CD8-positive, alpha-beta memory T cell (primary cell): ENCODE data around the gene PIN1. TPM values are rescaled to one million over a fixed set of nuclear protein-coding genes. Genes with fewer than 3 reads are reported as not detected.
A peak's percentile ranks its signal among the peaks of the same experiment; 100 is the strongest.

Experiments
- CTCF ChIA-PET: fragments of 350-600 bp; sonication (Branson Sonifier 250); formaldehyde crosslinking; loops from one replicate; lab custom pipeline; 2021; ENCODE audit warnings: antibody characterized with exemption; lab: Charles Lee
- POLR2A ChIA-PET: fragments of 350-600 bp; sonication (Branson Sonifier 250); formaldehyde crosslinking; loops from one replicate; lab custom pipeline; 2021; ENCODE audit warnings: antibody characterized with exemption; lab: Charles Lee
- DNase-seq, 5 donors: peaks; one replicate each; pipeline versions ENCODE4 v3.0.0 to v3.0.0-alpha.2; 2020 to 2022; ENCODE audit warnings: mixed read lengths in 1 of 5
- H3K27ac ChIP-seq: one replicate; pipeline ENCODE4 v1.7.0; 2013; ENCODE audit warnings: low read depth, mild to moderate bottlenecking, low read length, moderate library complexity
- H3K27me3 ChIP-seq: 2 replicates; pipeline ENCODE4 v1.7.0; 2013; ENCODE audit warnings: low read length, mild to moderate bottlenecking; ENCODE audit not compliant: insufficient read depth, poor library complexity, severe bottlenecking
- H3K36me3 ChIP-seq: 2 replicates; pipeline ENCODE4 v1.7.0; 2013; ENCODE audit warnings: mild to moderate bottlenecking, low read length, moderate library complexity; ENCODE audit not compliant: insufficient read depth
- H3K4me1 ChIP-seq: 2 replicates; pipeline ENCODE4 v1.7.0; 2013; ENCODE audit warnings: mild to moderate bottlenecking, low read length, moderate library complexity; ENCODE audit not compliant: insufficient read depth
- H3K4me3 ChIP-seq: 2 replicates; pipeline ENCODE4 v1.7.0; 2013; ENCODE audit warnings: mild to moderate bottlenecking, low read length
- H3K9me3 ChIP-seq: 2 replicates; pipeline ENCODE4 v1.7.0; 2013; ENCODE audit warnings: mild to moderate bottlenecking, low read length
- H3K27ac Mint-ChIP-seq, 8 donors: one replicate each; pipeline ENCODE4 v1.8.0; 2020 to 2021; ENCODE audit warnings: mixed read lengths in 8 of 8, mild to moderate bottlenecking in 6 of 8, inconsistent platforms in 3 of 8, moderate library complexity in 3 of 8
- H3K27me3 Mint-ChIP-seq, 2 donors: one replicate each; pipeline ENCODE4 v1.8.0; 2020 to 2021; ENCODE audit warnings: mixed read lengths in 2 of 2, mild to moderate bottlenecking in 1 of 2, moderate library complexity in 1 of 2
- H3K36me3 Mint-ChIP-seq, 3 donors: one replicate each; pipeline ENCODE4 v1.8.0; 2020 to 2021; ENCODE audit warnings: mixed read lengths in 3 of 3, inconsistent platforms in 1 of 3, mild to moderate bottlenecking in 1 of 3
- H3K4me1 Mint-ChIP-seq, 3 donors: one replicate each; pipeline ENCODE4 v1.8.0; 2020 to 2021; ENCODE audit warnings: mixed read lengths in 3 of 3, inconsistent platforms in 1 of 3, mild to moderate bottlenecking in 1 of 3
- H3K4me3 Mint-ChIP-seq, 7 donors: one replicate each; pipeline ENCODE4 v1.8.0; 2020 to 2021; ENCODE audit warnings: mixed read lengths in 7 of 7, mild to moderate bottlenecking in 6 of 7, moderate library complexity in 4 of 7, inconsistent platforms in 2 of 7
- H3K9me3 Mint-ChIP-seq, 5 donors: one replicate each; pipeline ENCODE4 v1.8.0; 2020 to 2022; ENCODE audit warnings: mixed read lengths in 5 of 5, mild to moderate bottlenecking in 3 of 5, moderate library complexity in 2 of 5, inconsistent platforms in 1 of 5
- polyA plus RNA-seq: library from polyadenylated mRNA; unstranded; fragments of 300-500 nt; fragmentation: Illumina TruSeq; gene quantifications from one replicate; pipeline ENCODE4 v1.2.3, GENCODE V29; 2021
- total RNA-seq, 2 experiments: library from RNA; stranded (reverse); gene quantifications; one replicate each; pipeline ENCODE4 v1.2.3, GENCODE V29; 2021

PIN1 gene
- total and polyA plus RNA-seq, 3 experiments from 2014 or later: 103 to 112 (median 110) TPM

DNA sequence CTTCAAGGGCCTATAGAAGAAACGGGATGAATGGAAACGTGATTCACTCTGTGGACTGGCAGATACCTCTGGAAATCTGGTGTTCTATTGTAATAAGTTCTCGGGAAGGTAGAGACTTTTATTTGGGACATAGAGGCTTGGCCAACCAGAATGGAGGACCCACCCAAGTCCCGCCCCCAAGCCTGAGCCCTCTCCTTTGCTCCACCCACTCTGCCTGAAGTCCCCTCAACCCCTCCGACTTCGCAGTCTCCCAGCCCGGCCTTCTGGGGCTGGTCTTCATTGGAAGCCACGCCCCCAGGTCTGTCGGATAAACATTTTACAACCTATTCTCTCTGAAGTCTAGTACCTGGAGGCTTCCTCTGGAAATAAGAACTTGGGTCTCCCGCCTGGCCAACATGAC, 33.1 kb upstream of the PIN1 start:
- peak overlapping the region in 3 of 8 donors; percentile 45 to 89 (median 88) for H3K27ac Mint-ChIP-seq
- H3K27ac ChIP-seq: no peak overlapping the region
- H3K36me3 ChIP-seq: no peaks in the 10 kb centered on the region
- H3K9me3 ChIP-seq: no peaks in the 10 kb centered on the region
- peaks cover 0 to 2% (median 0%) of the 10 kb centered on the region in 3 donors for H3K36me3 Mint-ChIP-seq
- no peak overlapping the region for H3K4me3 Mint-ChIP-seq
- H3K4me1 ChIP-seq: peaks cover 21% of the 10 kb centered on the region
- ChIA-PET POLR2A (no interaction called here), CTCF (interaction anchor here (0.7 to 1.1 kb wide), 2 partner anchors 141 to 177 kb away, joined by 3 to 5 read pairs; no protein-coding TSS in a partner anchor)
- no peaks in the 10 kb centered on the region for H3K27me3 ChIP-seq
- no peaks in the 10 kb centered on the region for H3K9me3 Mint-ChIP-seq
- DNase-seq: no peak
- no peaks in the 10 kb centered on the region for H3K27me3 Mint-ChIP-seq
- no peak overlapping the region for H3K4me3 ChIP-seq
- peaks cover 15 to 24% (median 15%) of the 10 kb centered on the region in 3 donors for H3K4me1 Mint-ChIP-seq

DNA sequence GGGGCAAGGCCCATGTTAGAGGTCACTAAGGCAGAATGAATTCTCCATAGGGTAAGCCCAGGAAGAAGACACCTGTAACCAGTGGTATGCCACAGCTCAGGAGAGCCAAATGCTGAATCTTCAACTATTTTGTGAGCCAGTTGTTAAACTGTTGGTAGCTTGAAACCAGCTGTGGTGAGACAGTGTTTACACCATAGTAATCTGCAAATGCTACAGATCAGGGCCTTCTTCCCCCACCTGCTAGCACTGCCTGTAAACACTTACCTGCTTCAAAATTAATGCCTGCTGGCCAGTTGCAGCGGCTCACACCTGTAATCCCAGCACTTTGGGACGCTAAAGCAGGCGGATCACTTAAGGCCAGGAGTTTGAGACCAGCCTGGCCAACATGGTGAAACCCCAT, 28.3 kb upstream of the PIN1 start:
- ChIA-PET CTCF (interaction anchor here (2.2 kb wide), 1 partner anchor 12 kb away, joined by 10 read pairs; no protein-coding TSS in a partner anchor), POLR2A (no interaction called here)
- Mint-ChIP-seq H3K4me3 (peak overlapping the region in 1 of 7 donors; percentile 6), H3K27ac (peak overlapping the region in 7 of 8 donors; percentile 47 to 85 (median 68)), H3K4me1 (peaks cover 25 to 42% (median 29%) of the 10 kb centered on the region in 3 donors), H3K9me3 (no peaks in the 10 kb centered on the region), H3K27me3 (peaks cover 0 to 1% of the 10 kb centered on the region in 2 donors), H3K36me3 (peaks cover 2 to 21% (median 6%) of the 10 kb centered on the region in 3 donors)
- Histone ChIP-seq H3K27ac (no peak overlapping the region), H3K9me3 (no peaks in the 10 kb centered on the region), H3K36me3 (peaks cover 17% of the 10 kb centered on the region), H3K27me3 (no peaks in the 10 kb centered on the region), H3K4me3 (no peak overlapping the region), H3K4me1 (peaks cover 46% of the 10 kb centered on the region)
- DNase-seq: no peak

DNA sequence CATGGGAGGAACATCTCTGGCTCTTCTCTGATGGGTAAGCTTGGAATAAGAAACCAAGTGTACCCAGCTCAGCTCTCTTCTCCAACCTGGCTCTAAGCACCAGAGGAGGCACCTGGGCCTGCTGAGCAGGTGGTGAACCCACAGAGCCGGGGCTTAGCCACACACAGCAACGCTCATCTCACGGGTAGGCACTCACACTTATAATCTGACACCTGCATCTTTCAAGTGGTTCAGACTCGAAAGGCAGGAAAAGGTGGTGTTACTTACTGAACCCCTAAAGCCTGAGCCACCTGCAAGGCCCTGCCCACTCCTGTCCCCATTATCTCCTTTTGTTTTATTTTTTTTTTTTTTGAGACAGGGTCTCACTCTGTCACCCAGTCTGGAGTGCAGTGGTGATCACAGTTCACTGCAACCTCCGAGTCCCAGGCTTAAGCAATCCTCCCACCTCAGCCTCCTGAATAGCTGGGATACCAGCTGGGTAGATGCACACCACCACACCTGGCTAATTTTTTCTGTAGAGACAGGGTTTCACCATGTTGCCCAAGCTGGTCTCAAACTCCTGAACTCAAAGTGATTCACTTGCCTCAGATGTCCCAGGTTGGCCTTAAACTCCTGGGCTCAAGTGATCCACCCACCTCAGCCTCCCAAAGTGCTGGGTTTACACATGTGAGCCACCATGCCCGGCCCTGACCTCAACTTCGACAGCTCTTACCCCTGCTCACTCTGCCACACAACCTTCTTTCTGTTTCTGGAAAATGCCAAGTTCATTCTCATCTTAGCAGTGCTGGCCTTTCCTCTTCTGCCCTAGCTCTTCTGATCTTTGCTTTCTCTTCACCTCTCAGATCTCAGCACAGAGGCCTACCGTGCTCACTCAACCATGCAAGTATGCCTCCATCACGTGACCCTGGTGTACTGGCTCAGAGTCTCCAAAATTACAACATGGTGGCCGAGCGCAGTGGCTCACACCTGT, 26.0 kb upstream of the PIN1 start:
- Histone ChIP-seq H3K9me3 (no peaks in the 10 kb centered on the region), H3K36me3 (peaks cover 18% of the 10 kb centered on the region), H3K27me3 (no peaks in the 10 kb centered on the region), H3K4me3 (no peak overlapping the region), H3K27ac (no peak overlapping the region), H3K4me1 (peaks cover 46% of the 10 kb centered on the region)
- Mint-ChIP-seq H3K4me3 (peak overlapping the region; percentile 18 to 65 (median 46)), H3K27me3 (peaks cover 0 to 1% of the 10 kb centered on the region in 2 donors), H3K9me3 (no peaks in the 10 kb centered on the region), H3K27ac (peak overlapping the region; percentile 47 to 94 (median 87)), H3K4me1 (peaks cover 26 to 46% (median 29%) of the 10 kb centered on the region in 3 donors), H3K36me3 (peaks cover 2 to 30% (median 6%) of the 10 kb centered on the region in 3 donors)
- CTCF ChIA-PET: interaction anchor here (0.6 to 2.0 kb wide), 4 partner anchors 11 to 226 kb away, joined by 3 to 5 read pairs (median 3); no protein-coding TSS in a partner anchor
- POLR2A ChIA-PET: interaction anchor here (0.7 kb wide), 1 partner anchor 10 kb away, joined by 3 read pairs; the partner anchor contains the start of gene FBXL12
- DNase-seq: peak; percentile 24 to 73 (median 63)

DNA sequence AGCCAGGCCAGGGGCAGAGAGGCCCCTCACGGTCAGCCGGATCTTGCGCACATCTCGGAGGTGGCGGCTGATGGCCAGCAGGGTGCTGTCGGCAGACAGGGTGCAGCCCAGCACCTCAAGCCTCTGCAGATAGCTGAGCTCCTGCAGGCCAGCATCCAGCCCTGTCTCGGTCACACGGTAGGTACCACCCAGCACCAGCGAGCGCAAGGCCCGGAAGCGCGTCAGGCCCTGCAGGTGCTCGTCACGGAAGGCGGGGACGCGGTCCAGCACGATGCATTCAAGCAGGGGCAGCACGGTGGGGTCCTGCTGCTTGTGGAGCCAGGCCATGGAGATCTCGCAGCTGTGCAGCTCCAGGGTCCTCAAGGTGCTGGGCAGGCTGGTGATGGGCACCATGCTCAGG, 24.0 kb upstream of the PIN1 start:
- peaks cover 27 to 49% (median 35%) of the 10 kb centered on the region in 3 donors for H3K4me1 Mint-ChIP-seq
- Histone ChIP-seq H3K27ac (no peak overlapping the region), H3K4me1 (peaks cover 42% of the 10 kb centered on the region), H3K36me3 (peaks cover 18% of the 10 kb centered on the region), H3K9me3 (no peaks in the 10 kb centered on the region), H3K27me3 (no peaks in the 10 kb centered on the region), H3K4me3 (no peak overlapping the region)
- H3K9me3 Mint-ChIP-seq: peaks cover 0 to under 1% (median 0%) of the 10 kb centered on the region in 5 donors
- DNase-seq: no peak
- H3K4me3 Mint-ChIP-seq: no peak overlapping the region
- POLR2A ChIA-PET: no interaction called here
- peaks cover 5 to 38% (median 7%) of the 10 kb centered on the region in 3 donors for H3K36me3 Mint-ChIP-seq
- CTCF ChIA-PET: no interaction called here
- peaks cover 0 to 1% of the 10 kb centered on the region in 2 donors for H3K27me3 Mint-ChIP-seq
- peak overlapping the region in 1 of 8 donors; percentile 47 for H3K27ac Mint-ChIP-seq

DNA sequence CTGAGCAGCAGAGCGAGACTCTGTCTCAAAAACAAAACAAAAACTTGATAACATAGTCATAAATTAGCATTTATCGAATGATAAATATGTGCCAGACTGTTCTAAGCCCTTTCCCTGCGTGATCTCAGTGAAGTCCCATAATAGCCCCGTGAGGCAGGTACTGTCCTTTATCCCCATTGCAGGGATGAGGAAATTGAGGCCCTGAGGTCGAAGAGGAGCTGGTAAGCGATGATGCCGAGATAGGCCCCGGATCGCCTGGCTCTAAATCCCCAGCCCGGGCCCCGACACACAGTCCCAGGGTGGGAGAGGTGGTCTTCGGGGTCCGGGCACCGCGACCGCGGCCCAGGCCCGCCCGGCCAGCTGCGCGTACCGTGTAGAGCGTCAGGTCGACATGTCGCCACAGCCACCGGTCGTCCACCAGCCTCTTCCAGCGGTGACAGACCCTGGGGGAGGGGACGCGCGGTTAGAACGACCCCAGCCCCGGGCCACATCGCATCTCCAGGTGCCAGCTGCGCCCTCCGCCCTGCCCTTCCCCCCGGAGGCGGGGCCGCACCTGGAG, 16.9 kb upstream of the PIN1 start:
- ChIA-PET POLR2A (interaction anchor here (0.6 to 1.3 kb wide), 5 partner anchors 10 to 494 kb away, joined by 3 to 10 read pairs (median 4); partner anchors contain the start of genes PIN1 and ZNF559), CTCF (interaction anchor here (0.6 to 1.6 kb wide), 3 partner anchors 19 to 25 kb away, joined by 3 to 5 read pairs (median 4); no protein-coding TSS in a partner anchor)
- peaks cover 28 to 51% (median 36%) of the 10 kb centered on the region in 3 donors for H3K4me1 Mint-ChIP-seq
- H3K36me3 Mint-ChIP-seq: peaks cover 6 to 32% (median 8%) of the 10 kb centered on the region in 3 donors
- peak overlapping the region; percentile 98 for H3K27ac ChIP-seq
- H3K36me3 ChIP-seq: no peaks in the 10 kb centered on the region
- no peaks in the 10 kb centered on the region for H3K9me3 ChIP-seq
- no peak for DNase-seq
- peaks cover 24% of the 10 kb centered on the region for H3K4me1 ChIP-seq
- H3K27ac Mint-ChIP-seq: peak overlapping the region; percentile 78 to 97 (median 95)
- H3K27me3 ChIP-seq: no peaks in the 10 kb centered on the region
- H3K4me3 Mint-ChIP-seq: peak overlapping the region; percentile 84 to 96 (median 89)
- H3K9me3 Mint-ChIP-seq: peaks cover 0 to 4% (median 0%) of the 10 kb centered on the region in 5 donors
- no peaks in the 10 kb centered on the region for H3K27me3 Mint-ChIP-seq
- peak overlapping the region; percentile 95 for H3K4me3 ChIP-seq

DNA sequence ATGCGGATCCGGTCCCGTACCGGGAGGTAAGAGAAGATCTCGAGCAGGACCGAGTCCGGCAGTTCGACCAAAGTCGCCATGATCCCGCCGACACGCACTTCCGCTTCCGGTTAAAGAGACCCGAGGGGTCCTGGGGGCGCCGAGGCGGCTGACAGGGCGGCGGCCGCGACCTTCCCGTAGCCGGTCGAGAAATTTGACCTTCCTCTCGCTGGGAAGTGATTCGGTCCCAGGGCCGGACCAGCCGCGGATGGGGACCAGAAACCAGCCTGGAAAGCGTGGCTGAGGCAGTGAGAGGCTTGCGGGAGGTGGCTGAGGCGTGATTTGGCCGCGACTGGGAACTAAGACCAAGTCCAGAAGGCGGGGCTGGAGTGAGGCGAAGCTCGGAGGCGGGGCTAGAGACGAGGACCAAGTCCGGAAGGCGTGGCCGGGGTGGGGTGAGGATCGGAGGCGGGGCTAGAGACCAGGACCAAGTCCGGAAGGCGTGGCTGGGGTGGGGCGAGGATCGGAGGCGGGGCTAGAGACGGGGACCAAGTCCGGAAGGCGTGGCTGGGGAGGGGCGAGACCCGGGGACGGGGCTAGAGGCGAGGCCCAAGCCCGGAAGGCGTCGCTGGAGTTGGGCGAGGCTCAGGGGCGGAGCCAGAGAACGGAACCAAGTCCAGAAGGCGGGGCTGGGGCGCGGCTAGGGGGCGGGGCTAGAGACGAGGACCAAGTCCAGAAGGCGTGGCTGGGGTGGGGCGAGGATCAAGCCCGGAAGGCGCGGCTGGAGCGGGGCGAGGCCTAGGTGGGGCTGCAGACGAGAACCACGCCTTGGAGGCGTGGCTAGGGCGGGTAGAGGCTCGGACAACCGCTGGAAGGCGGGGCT, 16.2 kb upstream of the PIN1 start, which contains the start of gene FBXL12:
Gene FBXL12 (minus strand): TSS at position 346 of the 862 bp plus-strand sequence. CDS start 266 bp downstream, at position 80.
- Mint-ChIP-seq H3K27ac (peak within 1 kb of the TSS; percentile 78 to 97 (median 96)), H3K9me3 (peaks cover 0 to 4% (median 0%) of the 10 kb centered on the region in 5 donors), H3K36me3 (peaks cover 6 to 33% (median 8%) of the 10 kb centered on the region in 3 donors), H3K4me3 (peak within 1 kb of the TSS; percentile 84 to 96 (median 89)), H3K4me1 (peaks cover 28 to 48% (median 36%) of the 10 kb centered on the region in 3 donors), H3K27me3 (no peaks in the 10 kb centered on the region)
- Histone ChIP-seq H3K27ac (peak within 1 kb of the TSS; percentile 98), H3K9me3 (no peaks in the 10 kb centered on the region), H3K27me3 (no peaks in the 10 kb centered on the region), H3K36me3 (no peaks in the 10 kb centered on the region), H3K4me1 (peaks cover 24% of the 10 kb centered on the region), H3K4me3 (peak within 1 kb of the TSS; percentile 95)
- peak; percentile 100 for DNase-seq
- CTCF ChIA-PET: interaction anchor here (0.6 to 1.6 kb wide), 3 partner anchors 20 to 26 kb away, joined by 3 to 5 read pairs (median 4); no protein-coding TSS in a partner anchor
- POLR2A ChIA-PET: interaction anchor here (0.6 to 1.3 kb wide), 8 partner anchors 9 to 495 kb away, joined by 3 to 10 read pairs (median 3); partner anchors contain the start of genes PIN1 and ZNF559
